ENCODE measurements around the gene BTLA. TPM values are rescaled to one million over a fixed set of nuclear protein-coding genes. Genes with fewer than 3 reads are reported as not detected.

BTLA gene
- total and polyA plus RNA-seq, 2 of the 8 experiments (the other 6 are each of a cell fraction or from before 2014, with no cell fraction given) = not detected

DNA sequence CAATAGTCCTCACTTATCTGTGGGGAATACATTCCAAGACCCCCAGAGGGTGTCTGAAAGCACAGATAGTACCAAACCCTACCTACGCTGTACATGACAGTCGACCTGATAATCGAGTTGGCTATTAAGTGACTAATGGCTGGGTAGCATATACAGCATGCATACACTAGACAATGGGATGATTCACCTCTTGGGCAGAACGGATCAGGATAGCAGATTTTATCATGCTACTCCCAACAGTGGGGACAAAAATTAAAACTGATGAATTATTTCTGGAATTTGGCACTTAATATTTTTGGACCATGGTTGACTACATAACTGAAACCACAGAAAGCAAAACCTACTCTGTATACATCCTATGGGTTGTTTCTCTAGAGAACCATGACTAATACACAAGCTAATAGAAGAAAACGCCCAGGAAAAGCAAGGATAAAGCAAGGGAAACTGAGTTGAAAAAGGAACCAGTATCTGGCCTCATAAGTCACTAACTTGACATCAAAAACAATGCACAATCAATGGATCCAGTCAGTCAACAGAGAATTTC is 47.0 kb upstream of the BTLA start:
- no peak overlapping the region for H2BK12ac ChIP-seq (ENCODE audit: low read depth, low read length)
- no peaks in the 10 kb centered on the region for H3K9me3 ChIP-seq (ENCODE audit: insufficient read depth in 2 of 2, low read depth in 1 of 2, low read length in 1 of 2)
- no peak overlapping the region for H3K4me3 ChIP-seq (ENCODE audit: extremely low read depth in 1 of 4, insufficient read depth in 2 of 4, low read depth in 3 of 4, low read length in 4 of 4)
- H4K20me1 ChIP-seq (replicated peaks in 1 of 2; ENCODE audit: control insufficient read depth in 1 of 2, insufficient read depth in 2 of 2, low read length in 2 of 2) = no peaks in the 10 kb centered on the region
- no peak overlapping the region for H2BK5ac ChIP-seq (ENCODE audit: low read depth, low read length)
- FAIRE-seq (no peak), DNase-seq (ENCODE audit: low read depth in 1 of 2, low spot score in 2 of 2) (no peak)
- no peak overlapping the region for H3K4ac ChIP-seq (replicated peaks; ENCODE audit: insufficient read length, low read depth, low read length)
- peaks cover 2 to 29% (median 11%) of the 10 kb centered on the region in 4 experiments; a peak in 4 of 8 replicates for H3K36me3 ChIP-seq (ENCODE audit: control insufficient read depth in 2 of 4, insufficient read depth in 4 of 4, low read length in 3 of 4)
- no peak overlapping the region for H3K56ac ChIP-seq (replicated peaks; ENCODE audit: insufficient read length, low read depth, low read length)
- H3K23me2 ChIP-seq (ENCODE audit: low read depth, low read length) = no peaks in the 10 kb centered on the region
- H2BK15ac ChIP-seq (ENCODE audit: low read length) = no peak overlapping the region
- H3K18ac ChIP-seq (ENCODE audit: extremely low read depth, low read length) = no peak overlapping the region
- no peak overlapping the region for H3K14ac ChIP-seq (ENCODE audit: insufficient read length)
- H2BK20ac ChIP-seq (ENCODE audit: low read length) = no peak overlapping the region
- no peak overlapping the region for H3K4me2 ChIP-seq (ENCODE audit: insufficient read depth in 1 of 2, low read depth in 2 of 2, low read length in 2 of 2)
- H4K5ac ChIP-seq (ENCODE audit: insufficient read length, low read depth, low read length) = no peak overlapping the region
- H3K79me1 ChIP-seq (ENCODE audit: low read depth, low read length) = no peaks in the 10 kb centered on the region; the same call in 1 of the 2 replicates
- H3K4me1 ChIP-seq (replicated peaks in 1 of 4; ENCODE audit: control insufficient read depth in 3 of 4, insufficient read depth in 4 of 4, low read length in 3 of 4) = no peaks in the 10 kb centered on the region
- ChIA-PET CTCF (ENCODE audit: partially characterized antibody) (no interaction called here), POLR2A (ENCODE audit: partially characterized antibody) (interaction anchor here (1.4 kb wide), 1 partner anchor 16 kb away, joined by 4 read pairs; the partner anchor contains the start of genes ATG3 and SLC35A5)
- H2AK5ac ChIP-seq (ENCODE audit: low read depth, low read length) = no peak overlapping the region
- no peak overlapping the region for H2BK120ac ChIP-seq (replicated peaks; ENCODE audit: low read depth, low read length)
- H4K91ac ChIP-seq (replicated peaks; ENCODE audit: insufficient read length, low read length) = no peak overlapping the region
- WGBS, 2 experiments (ENCODE audit: extremely low coverage in 1 of 2, insufficient coverage in 1 of 2, insufficient read length in 1 of 2, insufficient replicate concordance in 2 of 2, low coverage in 1 of 2, low lambda C conversion rate in 2 of 2, missing lambda C conversion rate in 1 of 2) = 87% methylated on average over 5 of the region's 5 CpGs; no CpG with 5 or more reads in 1 of the 2 experiments
- no peak overlapping the region for H2AFZ ChIP-seq (ENCODE audit: low read length)
- no peak overlapping the region for H4K8ac ChIP-seq (ENCODE audit: extremely low read depth, insufficient read depth, low read length)
- H3K9ac ChIP-seq (replicated peaks in 1 of 4; ENCODE audit: extremely low read depth in 1 of 4, low read depth in 3 of 4, low read length in 3 of 4) = no peak overlapping the region
- no peak overlapping the region for H3K23ac ChIP-seq (ENCODE audit: insufficient read length)
- no peaks in the 10 kb centered on the region for H3K27me3 ChIP-seq (replicated peaks in 1 of 4; ENCODE audit: control insufficient read depth in 3 of 4, extremely low read depth in 1 of 4, insufficient read depth in 3 of 4, low read length in 3 of 4)
- H3K79me2 ChIP-seq (ENCODE audit: control insufficient read depth in 1 of 2, insufficient read depth in 2 of 2, low read length in 2 of 2) = no peaks in the 10 kb centered on the region
- no peak overlapping the region for H3K27ac ChIP-seq (ENCODE audit: low read depth, low read length)
- no peak for TF ChIP-seq RBBP5 (IDR thresholded peaks at IDR 0.05; ENCODE audit: borderline replicate concordance, low read depth, low read length)
- TF ChIP-seq SP4 (IDR thresholded peaks at IDR 0.05; ENCODE audit: low read length) = no peak
- TF ChIP-seq, protein P1, sequence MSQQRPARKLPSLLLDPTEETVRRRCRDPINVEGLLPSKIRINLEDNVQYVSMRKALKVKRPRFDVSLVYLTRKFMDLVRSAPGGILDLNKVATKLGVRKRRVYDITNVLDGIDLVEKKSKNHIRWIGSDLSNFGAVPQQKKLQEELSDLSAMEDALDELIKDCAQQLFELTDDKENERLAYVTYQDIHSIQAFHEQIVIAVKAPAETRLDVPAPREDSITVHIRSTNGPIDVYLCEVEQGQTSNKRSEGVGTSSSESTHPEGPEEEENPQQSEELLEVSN (IDR thresholded peaks at IDR 0.05) = no peak
- no peak for TF ChIP-seq RNF2 (IDR thresholded peaks at IDR 0.05; ENCODE audit: borderline replicate concordance, low read depth, low read length, missing control alignments, poor library complexity, severe bottlenecking)
- no peak for TF ChIP-seq POU5F1 (IDR thresholded peaks at IDR 0.05; ENCODE audit: low read depth, low read length)
- TF ChIP-seq RFX5 (IDR thresholded peaks at IDR 0.05; ENCODE audit: borderline replicate concordance, low read depth, low read length) = no peak
- TF ChIP-seq, protein P2, sequence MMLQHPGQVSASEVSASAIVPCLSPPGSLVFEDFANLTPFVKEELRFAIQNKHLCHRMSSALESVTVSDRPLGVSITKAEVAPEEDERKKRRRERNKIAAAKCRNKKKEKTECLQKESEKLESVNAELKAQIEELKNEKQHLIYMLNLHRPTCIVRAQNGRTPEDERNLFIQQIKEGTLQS (IDR thresholded peaks at IDR 0.05; ENCODE audit: insufficient read depth, low read depth, low read length) = no peak

All from H1 (cell line).